Stimulated activated CD8-positive, alpha-beta memory T cell treated with anti-CD3 and anti-CD28 coated beads, Interleukin-7, amount 100 ng/mL, for 4 hours (primary cell): ENCODE data around the gene KIFAP3.

ENCODE experiments used
- DNase-seq, 2 donors: peaks; one replicate each; pipeline ENCODE4 v3.0.0-alpha.2; 2020; ENCODE audit warnings: low read depth in 2 of 2

The KIFAP3 gene

GRCh38 chr1:169985757-169986156, 88.7 kb downstream of the KIFAP3 start:
- DNase-seq: no peak

- DNase-seq: no peak
Observed at GRCh38 chr1:169974067-169974466, 100.4 kb downstream of the KIFAP3 start.

GRCh38 chr1:169970114-169970513, 104.4 kb downstream of the KIFAP3 start:
- DNase-seq: no peak

GRCh38 chr1:169968174-169968573, 106.3 kb downstream of the KIFAP3 start:
- no peak for DNase-seq

- no peak for DNase-seq
Observed at GRCh38 chr1:169964206-169964605, 110.3 kb downstream of the KIFAP3 start.

GRCh38 chr1:169959686-169960085, 114.8 kb downstream of the KIFAP3 start:
- no peak for DNase-seq

- no peak for DNase-seq
Observed at GRCh38 chr1:169958987-169959386, 115.5 kb downstream of the KIFAP3 start.

GRCh38 chr1:169957884-169958283, 116.6 kb downstream of the KIFAP3 start:
- DNase-seq: no peak

GRCh38 chr1:169951108-169951507, 123.4 kb downstream of the KIFAP3 start:
- no peak for DNase-seq

GRCh38 chr1:169949139-169949538, 125.4 kb downstream of the KIFAP3 start:
- no peak for DNase-seq

- DNase-seq: no peak
Observed at GRCh38 chr1:169946206-169946605, 128.3 kb downstream of the KIFAP3 start.

GRCh38 chr1:169945181-169945580, 129.3 kb downstream of the KIFAP3 start:
- DNase-seq: no peak

GRCh38 chr1:169944621-169945020, 129.9 kb downstream of the KIFAP3 start:
- DNase-seq: no peak

- DNase-seq: no peak
Observed at GRCh38 chr1:169943963-169944526, 130.4 kb downstream of the KIFAP3 start.

- DNase-seq: no peak
Observed at GRCh38 chr1:169941982-169942830, 132.3 kb downstream of the KIFAP3 start.

- DNase-seq: no peak
Observed at GRCh38 chr1:169933984-169934725, 140.3 kb downstream of the KIFAP3 start.

GRCh38 chr1:169931795-169932231, 142.7 kb downstream of the KIFAP3 start:
- DNase-seq: no peak

- no peak for DNase-seq
Observed at GRCh38 chr1:169929210-169929526, 145.3 kb downstream of the KIFAP3 start.

GRCh38 chr1:169928438-169929209, 145.9 kb downstream of the KIFAP3 start:
- DNase-seq: no peak

- no peak for DNase-seq
Observed at GRCh38 chr1:169925505-169926482, 148.7 kb downstream of the KIFAP3 start.

- no peak for DNase-seq
Observed at GRCh38 chr1:169924829-169925228, 149.7 kb downstream of the KIFAP3 start.
